GM23338 (cell line): ENCODE results near the gene VARS2.

Experiments used
- EZH2 ChIP-seq: fragments of 200-600 bp; sonication (generic); IDR thresholded peaks from one replicate; pipeline ENCODE4 v1.8.0; 2017; ENCODE audit warnings: antibody characterized with exemption, mild to moderate bottlenecking, low read depth; ENCODE audit not compliant: unreplicated experiment
- EZH2phosphoT487 ChIP-seq: fragments of 200-600 bp; sonication (generic); IDR thresholded peaks from one replicate; pipeline ENCODE4 v1.8.1; 2018; ENCODE audit warnings: antibody characterized with exemption; ENCODE audit not compliant: unreplicated experiment
- JUNB ChIP-seq: IDR thresholded peaks from one replicate; pipeline ENCODE4 v1.6.1; 2016; ENCODE audit warnings: antibody characterized with exemption; ENCODE audit not compliant: unreplicated experiment
- POLR2AphosphoS5 ChIP-seq: IDR thresholded peaks from 2 replicates; pipeline ENCODE4 v1.6.1; 2016; ENCODE audit warnings: antibody characterized with exemption, low read depth
- TF ChIP-seq, protein P1 (sequence below), 2 experiments: fragments of 200-600 bp in 1 of 2; sonication (generic) in 1 of 2; conservative IDR thresholded peaks; 2 replicates each; pipeline versions ENCODE4 v1.5.1 to v1.6.1; 2016 to 2017; ENCODE audit warnings: antibody characterized with exemption in 2 of 2, low read depth in 2 of 2, mild to moderate bottlenecking in 2 of 2, moderate library complexity in 1 of 2
- TF ChIP-seq, protein P2 (sequence below): IDR thresholded peaks from one replicate; pipeline ENCODE4 v1.6.1; 2018; ENCODE audit warnings: antibody characterized with exemption; ENCODE audit not compliant: unreplicated experiment

DNA sequence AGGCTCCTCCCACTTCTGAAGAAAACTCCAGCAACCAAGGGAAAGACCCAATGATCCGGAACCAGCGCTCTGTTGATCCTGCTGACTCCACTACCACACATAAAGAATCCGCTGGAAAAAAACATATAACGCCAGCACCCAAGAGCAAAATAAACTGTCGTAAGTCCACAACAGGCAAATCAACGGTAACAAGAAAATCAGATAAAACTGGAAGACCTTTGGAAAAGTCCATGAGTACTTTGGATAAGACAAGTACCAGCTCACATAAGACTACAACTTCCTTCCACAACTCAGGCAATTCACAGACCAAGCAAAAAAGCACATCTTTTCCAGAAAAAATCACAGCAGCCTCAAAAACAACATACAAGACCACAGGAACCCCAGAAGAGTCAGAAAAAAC, 34.8 kb downstream of the VARS2 start:
- TF ChIP-seq, protein P1, sequence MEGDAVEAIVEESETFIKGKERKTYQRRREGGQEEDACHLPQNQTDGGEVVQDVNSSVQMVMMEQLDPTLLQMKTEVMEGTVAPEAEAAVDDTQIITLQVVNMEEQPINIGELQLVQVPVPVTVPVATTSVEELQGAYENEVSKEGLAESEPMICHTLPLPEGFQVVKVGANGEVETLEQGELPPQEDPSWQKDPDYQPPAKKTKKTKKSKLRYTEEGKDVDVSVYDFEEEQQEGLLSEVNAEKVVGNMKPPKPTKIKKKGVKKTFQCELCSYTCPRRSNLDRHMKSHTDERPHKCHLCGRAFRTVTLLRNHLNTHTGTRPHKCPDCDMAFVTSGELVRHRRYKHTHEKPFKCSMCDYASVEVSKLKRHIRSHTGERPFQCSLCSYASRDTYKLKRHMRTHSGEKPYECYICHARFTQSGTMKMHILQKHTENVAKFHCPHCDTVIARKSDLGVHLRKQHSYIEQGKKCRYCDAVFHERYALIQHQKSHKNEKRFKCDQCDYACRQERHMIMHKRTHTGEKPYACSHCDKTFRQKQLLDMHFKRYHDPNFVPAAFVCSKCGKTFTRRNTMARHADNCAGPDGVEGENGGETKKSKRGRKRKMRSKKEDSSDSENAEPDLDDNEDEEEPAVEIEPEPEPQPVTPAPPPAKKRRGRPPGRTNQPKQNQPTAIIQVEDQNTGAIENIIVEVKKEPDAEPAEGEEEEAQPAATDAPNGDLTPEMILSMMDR (conservative IDR thresholded peaks at IDR 0.05; ENCODE audit: low read depth in 2 of 2): no peak
- no peak for TF ChIP-seq EZH2phosphoT487
- TF ChIP-seq EZH2: no peak
- TF ChIP-seq POLR2AphosphoS5: no peak
- TF ChIP-seq, protein P2, sequence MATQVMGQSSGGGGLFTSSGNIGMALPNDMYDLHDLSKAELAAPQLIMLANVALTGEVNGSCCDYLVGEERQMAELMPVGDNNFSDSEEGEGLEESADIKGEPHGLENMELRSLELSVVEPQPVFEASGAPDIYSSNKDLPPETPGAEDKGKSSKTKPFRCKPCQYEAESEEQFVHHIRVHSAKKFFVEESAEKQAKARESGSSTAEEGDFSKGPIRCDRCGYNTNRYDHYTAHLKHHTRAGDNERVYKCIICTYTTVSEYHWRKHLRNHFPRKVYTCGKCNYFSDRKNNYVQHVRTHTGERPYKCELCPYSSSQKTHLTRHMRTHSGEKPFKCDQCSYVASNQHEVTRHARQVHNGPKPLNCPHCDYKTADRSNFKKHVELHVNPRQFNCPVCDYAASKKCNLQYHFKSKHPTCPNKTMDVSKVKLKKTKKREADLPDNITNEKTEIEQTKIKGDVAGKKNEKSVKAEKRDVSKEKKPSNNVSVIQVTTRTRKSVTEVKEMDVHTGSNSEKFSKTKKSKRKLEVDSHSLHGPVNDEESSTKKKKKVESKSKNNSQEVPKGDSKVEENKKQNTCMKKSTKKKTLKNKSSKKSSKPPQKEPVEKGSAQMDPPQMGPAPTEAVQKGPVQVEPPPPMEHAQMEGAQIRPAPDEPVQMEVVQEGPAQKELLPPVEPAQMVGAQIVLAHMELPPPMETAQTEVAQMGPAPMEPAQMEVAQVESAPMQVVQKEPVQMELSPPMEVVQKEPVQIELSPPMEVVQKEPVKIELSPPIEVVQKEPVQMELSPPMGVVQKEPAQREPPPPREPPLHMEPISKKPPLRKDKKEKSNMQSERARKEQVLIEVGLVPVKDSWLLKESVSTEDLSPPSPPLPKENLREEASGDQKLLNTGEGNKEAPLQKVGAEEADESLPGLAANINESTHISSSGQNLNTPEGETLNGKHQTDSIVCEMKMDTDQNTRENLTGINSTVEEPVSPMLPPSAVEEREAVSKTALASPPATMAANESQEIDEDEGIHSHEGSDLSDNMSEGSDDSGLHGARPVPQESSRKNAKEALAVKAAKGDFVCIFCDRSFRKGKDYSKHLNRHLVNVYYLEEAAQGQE: no peak
- no peak for TF ChIP-seq JUNB
